ENCODE measurements around the gene LSM4.
"Not testable (repeated sequence)": the region's sequence is repeated elsewhere in the genome, so short reads cannot be mapped to it uniquely, and the experiment has no call there.

LSM4 gene

GRCh38 chr19:18340990-18341868 is 18.4 kb upstream of the LSM4 start:
- no peak for DNase-seq (ENCODE audit: low read depth)

- no peak for DNase-seq (ENCODE audit: low read depth)
These were observed 17.5 kb upstream of the LSM4 start, which contains the start of gene PGPEP1 for GRCh38 chr19:18340190-18340989. PGPEP1 (plus strand) TSS chr19:18340598; CDS start chr19:18340682, 84 bp downstream.

- DNase-seq (ENCODE audit: low read depth), result no peak
These were observed 16.8 kb upstream of the LSM4 start for GRCh38 chr19:18339723-18340122.

GRCh38 chr19:18338541-18338940 is 15.7 kb upstream of the LSM4 start:
- DNase-seq (ENCODE audit: low read depth), result no peak

GRCh38 chr19:18336121-18336520 is 13.2 kb upstream of the LSM4 start:
- no peak for DNase-seq (ENCODE audit: low read depth)

GRCh38 chr19:18333680-18334079 is 10.8 kb upstream of the LSM4 start:
- no peak for DNase-seq (ENCODE audit: low read depth)

GRCh38 chr19:18332917-18333530 is 10.1 kb upstream of the LSM4 start:
- no peak for DNase-seq (ENCODE audit: low read depth)

GRCh38 chr19:18330868-18331267 is 8.0 kb upstream of the LSM4 start:
- DNase-seq (ENCODE audit: low read depth), result no peak

GRCh38 chr19:18329035-18329376 is 6.1 kb upstream of the LSM4 start:
- DNase-seq (ENCODE audit: low read depth), result no peak

- DNase-seq (ENCODE audit: low read depth), result peak; percentile 93
These were observed 5.6 kb upstream of the LSM4 start for GRCh38 chr19:18328340-18329034.

- no peak for DNase-seq (ENCODE audit: low read depth)
These were observed 3.9 kb upstream of the LSM4 start for GRCh38 chr19:18326772-18327171.

GRCh38 chr19:18324373-18324731 is 1.5 kb upstream of the LSM4 start:
- not testable (repeated sequence) for DNase-seq (ENCODE audit: low read depth)

GRCh38 chr19:18322318-18322758 is 538 bp downstream of the LSM4 start:
- DNase-seq (ENCODE audit: low read depth), result no peak

GRCh38 chr19:18321734-18322102 is 1.2 kb downstream of the LSM4 start:
- DNase-seq (ENCODE audit: low read depth), result no peak

GRCh38 chr19:18320865-18321733 is 1.8 kb downstream of the LSM4 start:
- DNase-seq (ENCODE audit: low read depth), result no peak

- no peak for DNase-seq (ENCODE audit: low read depth)
These were observed 3.2 kb downstream of the LSM4 start for GRCh38 chr19:18319591-18320135.

- no peak for DNase-seq (ENCODE audit: low read depth)
These were observed 4.7 kb downstream of the LSM4 start for GRCh38 chr19:18317961-18318800.

GRCh38 chr19:18313398-18313797 is 9.5 kb downstream of the LSM4 start:
- DNase-seq (ENCODE audit: low read depth), result no peak

- DNase-seq (ENCODE audit: low read depth), result no peak
These were observed 10.8 kb downstream of the LSM4 start for GRCh38 chr19:18312092-18312534.

All from non-pigmented ciliary epithelial cell (primary cell).